PC-3 (cell line): ENCODE results near the gene DRC3.

Source experiments
- CTCF ChIP-seq: fragments of 300-600 bp; sonication (generic); conservative IDR thresholded peaks from 2 replicates; pipeline ENCODE4 v1.5.1; 2017; ENCODE audit warnings: antibody characterized with exemption, low read depth, mild to moderate bottlenecking, low read length
- EZH2phosphoT487 ChIP-seq: fragments of 300-600 bp; sonication (generic); IDR thresholded peaks from 2 replicates; pipeline ENCODE4 v1.6.1; 2018; ENCODE audit warnings: mild to moderate bottlenecking, antibody characterized with exemption, low read length, borderline replicate concordance

- TF ChIP-seq CTCF = no peak
- no peak for TF ChIP-seq EZH2phosphoT487
These were observed 37.2 kb downstream of the DRC3 start for GRCh38 chr17:18009609-18010420.
